ENCODE results near the gene CNOT3. TPM values are rescaled to one million over a fixed set of nuclear protein-coding genes. Genes with fewer than 3 reads are reported as not detected.

Gene CNOT3
- total and polyA plus RNA-seq, 9 of the 15 experiments (the other 6 are each of a cell fraction or from before 2014, with no cell fraction given), result 0.27 to 60.4 (median 9.9) TPM

DNA sequence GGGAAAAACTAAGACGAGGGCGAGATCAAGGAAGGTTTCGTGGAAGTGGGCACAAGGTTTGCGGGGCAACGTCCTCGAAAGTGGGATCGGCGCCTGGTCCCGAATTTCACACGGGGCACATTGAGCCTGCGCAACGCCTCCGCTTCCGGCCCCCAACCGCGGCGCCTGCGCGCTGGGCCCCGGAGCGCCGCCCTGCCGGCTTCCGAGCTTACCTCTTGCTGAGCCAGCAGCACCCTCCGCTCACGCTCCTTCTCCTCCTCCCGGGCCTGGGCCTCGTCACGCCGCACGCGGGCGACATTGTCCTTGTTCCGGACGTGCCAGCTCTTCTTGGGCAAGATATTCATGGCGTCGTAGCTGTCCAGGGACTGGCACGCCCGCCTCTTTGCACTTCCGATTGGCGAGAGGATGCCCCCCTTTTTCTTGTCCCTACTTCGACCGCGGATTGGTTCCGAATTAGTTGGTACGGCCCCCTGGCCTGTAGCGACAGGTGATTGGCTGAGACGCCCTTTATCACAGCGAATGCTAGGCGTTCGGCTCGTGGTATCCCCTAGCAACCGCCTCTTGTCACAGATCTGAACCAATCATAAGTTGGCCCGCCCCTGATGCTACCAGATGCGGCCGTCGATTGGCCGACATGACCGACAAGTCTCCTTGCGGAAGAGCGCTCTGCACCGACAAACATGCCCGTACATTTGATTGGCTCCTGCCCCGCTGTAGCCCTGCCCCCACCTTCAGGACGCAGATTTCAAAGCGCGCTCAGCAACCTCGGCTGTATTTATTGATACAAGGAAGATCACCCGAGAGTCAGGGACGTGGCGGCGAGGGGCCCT lies 22.0 kb downstream of the CNOT3 start, which contains the start of gene LENG1 (continued):
- TF ChIP-seq, protein P1, sequence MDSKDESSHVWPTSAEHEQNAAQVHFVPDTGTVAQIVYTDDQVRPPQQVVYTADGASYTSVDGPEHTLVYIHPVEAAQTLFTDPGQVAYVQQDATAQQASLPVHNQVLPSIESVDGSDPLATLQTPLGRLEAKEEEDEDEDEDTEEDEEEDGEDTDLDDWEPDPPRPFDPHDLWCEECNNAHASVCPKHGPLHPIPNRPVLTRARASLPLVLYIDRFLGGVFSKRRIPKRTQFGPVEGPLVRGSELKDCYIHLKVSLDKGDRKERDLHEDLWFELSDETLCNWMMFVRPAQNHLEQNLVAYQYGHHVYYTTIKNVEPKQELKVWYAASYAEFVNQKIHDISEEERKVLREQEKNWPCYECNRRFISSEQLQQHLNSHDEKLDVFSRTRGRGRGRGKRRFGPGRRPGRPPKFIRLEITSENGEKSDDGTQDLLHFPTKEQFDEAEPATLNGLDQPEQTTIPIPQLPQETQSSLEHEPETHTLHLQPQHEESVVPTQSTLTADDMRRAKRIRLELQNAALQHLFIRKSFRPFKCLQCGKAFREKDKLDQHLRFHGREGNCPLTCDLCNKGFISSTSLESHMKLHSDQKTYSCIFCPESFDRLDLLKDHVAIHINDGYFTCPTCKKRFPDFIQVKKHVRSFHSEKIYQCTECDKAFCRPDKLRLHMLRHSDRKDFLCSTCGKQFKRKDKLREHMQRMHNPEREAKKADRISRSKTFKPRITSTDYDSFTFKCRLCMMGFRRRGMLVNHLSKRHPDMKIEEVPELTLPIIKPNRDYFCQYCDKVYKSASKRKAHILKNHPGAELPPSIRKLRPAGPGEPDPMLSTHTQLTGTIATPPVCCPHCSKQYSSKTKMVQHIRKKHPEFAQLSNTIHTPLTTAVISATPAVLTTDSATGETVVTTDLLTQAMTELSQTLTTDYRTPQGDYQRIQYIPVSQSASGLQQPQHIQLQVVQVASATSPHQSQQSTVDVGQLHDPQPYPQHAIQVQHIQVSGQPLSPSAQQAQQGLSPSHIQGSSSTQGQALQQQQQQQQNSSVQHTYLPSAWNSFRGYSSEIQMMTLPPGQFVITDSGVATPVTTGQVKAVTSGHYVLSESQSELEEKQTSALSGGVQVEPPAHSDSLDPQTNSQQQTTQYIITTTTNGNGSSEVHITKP (IDR thresholded peaks at IDR 0.05; ENCODE audit: partially characterized antibody), result peak; percentile 45
- TF ChIP-seq NR0B1 (IDR thresholded peaks at IDR 0.05; ENCODE audit: partially characterized antibody), result no peak
- TF ChIP-seq NFYB (IDR thresholded peaks at IDR 0.05; ENCODE audit: extremely low read depth, insufficient read length), result peak; percentile 98
- TF ChIP-seq NFE2L1 (tag; IDR thresholded peaks at IDR 0.05; ENCODE audit: borderline replicate concordance, low read depth), result no peak
- TF ChIP-seq, protein P2, sequence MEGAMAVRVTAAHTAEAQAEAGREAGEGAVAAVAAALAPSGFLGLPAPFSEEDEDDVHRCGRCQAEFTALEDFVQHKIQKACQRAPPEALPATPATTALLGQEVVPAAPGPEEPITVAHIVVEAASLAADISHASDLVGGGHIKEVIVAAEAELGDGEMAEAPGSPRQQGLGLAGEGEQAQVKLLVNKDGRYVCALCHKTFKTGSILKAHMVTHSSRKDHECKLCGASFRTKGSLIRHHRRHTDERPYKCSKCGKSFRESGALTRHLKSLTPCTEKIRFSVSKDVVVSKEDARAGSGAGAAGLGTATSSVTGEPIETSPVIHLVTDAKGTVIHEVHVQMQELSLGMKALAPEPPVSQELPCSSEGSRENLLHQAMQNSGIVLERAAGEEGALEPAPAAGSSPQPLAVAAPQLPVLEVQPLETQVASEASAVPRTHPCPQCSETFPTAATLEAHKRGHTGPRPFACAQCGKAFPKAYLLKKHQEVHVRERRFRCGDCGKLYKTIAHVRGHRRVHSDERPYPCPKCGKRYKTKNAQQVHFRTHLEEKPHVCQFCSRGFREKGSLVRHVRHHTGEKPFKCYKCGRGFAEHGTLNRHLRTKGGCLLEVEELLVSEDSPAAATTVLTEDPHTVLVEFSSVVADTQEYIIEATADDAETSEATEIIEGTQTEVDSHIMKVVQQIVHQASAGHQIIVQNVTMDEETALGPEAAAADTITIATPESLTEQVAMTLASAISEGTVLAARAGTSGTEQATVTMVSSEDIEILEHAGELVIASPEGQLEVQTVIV (CRISPR knock-in tag; IDR thresholded peaks at IDR 0.05; ENCODE audit: borderline replicate concordance), result no peak
- TF ChIP-seq, protein P3, sequence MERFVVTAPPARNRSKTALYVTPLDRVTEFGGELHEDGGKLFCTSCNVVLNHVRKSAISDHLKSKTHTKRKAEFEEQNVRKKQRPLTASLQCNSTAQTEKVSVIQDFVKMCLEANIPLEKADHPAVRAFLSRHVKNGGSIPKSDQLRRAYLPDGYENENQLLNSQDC (CRISPR knock-in tag; IDR thresholded peaks at IDR 0.05), result no peak
- peak; percentile 74 for TF ChIP-seq KLF1 (tag; IDR thresholded peaks at IDR 0.05)
- no peak for TF ChIP-seq ZC3H4 (CRISPR knock-in tag; IDR thresholded peaks at IDR 0.05; ENCODE audit: borderline replicate concordance)
- TF ChIP-seq RBM17 (IDR thresholded peaks at IDR 0.05; ENCODE audit: borderline replicate concordance, low read depth, low read length), result no peak
- TF ChIP-seq SAP30 (IDR thresholded peaks at IDR 0.05; ENCODE audit: borderline replicate concordance, insufficient read depth, low read depth, low read length, poor library complexity, severe bottlenecking), result peak; percentile 56
- TF ChIP-seq NR2C1 (IDR thresholded peaks at IDR 0.05), result no peak
- TF ChIP-seq NR2C1 (tag; IDR thresholded peaks at IDR 0.05), result no peak
- TF ChIP-seq GATA2 (CRISPR knock-in tag; IDR thresholded peaks at IDR 0.05), result no peak

Data from K562 (cell line).